Stimulated activated CD4-positive, alpha-beta T cell treated with anti-CD3 and anti-CD28 coated beads, Interleukin-2, amount 100 ng/mL, for 48 hours (primary cell): Measurements from ENCODE around the gene RECQL.
A peak's percentile ranks its signal among the peaks of the same experiment; 100 is the strongest.
"Not testable (repeated sequence)": the region's sequence is repeated elsewhere in the genome, so short reads cannot be mapped to it uniquely, and the experiment has no call there.

Experiments
- DNase-seq, 2 donors: peaks; one replicate each; pipeline ENCODE4 v3.0.0-alpha.2; 2020

RECQL gene

DNA sequence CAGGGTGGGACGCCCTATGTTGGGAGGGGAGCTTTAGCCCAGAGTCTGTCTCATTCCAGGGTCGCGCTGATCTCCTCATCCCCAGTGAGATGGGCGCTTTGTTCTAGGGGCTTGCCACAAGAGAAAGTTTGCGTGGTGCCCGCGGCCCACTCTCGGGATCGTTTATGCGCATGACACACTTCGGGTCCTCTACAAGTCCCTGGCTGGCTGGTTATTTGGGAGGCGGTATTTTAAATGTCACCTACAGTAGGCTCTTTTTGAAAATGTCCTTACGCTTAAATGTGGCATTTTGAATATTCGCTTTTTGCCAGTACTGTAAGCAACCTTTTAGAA, 695 bp upstream of the RECQL start:
- peak; percentile 17 to 25 for DNase-seq

DNA sequence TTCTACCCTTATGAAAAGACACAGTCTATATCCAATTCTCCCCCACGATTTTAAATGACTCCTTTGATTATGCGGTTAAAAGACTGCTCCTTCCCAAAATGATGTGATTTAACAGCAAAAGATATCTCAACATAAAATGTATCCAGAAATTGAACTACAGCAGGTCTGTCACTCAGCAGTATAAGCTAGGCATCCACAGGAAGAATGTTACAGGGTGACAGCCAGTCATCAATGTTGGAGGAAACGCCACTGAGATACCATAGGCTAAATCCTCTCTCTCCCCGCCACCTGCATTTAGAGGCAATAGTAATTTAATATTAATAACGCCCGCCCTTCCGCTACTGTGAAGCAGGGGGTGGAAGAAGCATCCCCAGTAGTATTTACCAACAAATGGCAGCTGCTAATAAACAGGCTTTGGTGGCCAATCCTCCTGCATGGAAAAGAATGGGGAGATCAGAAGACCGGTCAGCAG, 613 bp downstream of the RECQL start:
- DNase-seq = no peak

DNA sequence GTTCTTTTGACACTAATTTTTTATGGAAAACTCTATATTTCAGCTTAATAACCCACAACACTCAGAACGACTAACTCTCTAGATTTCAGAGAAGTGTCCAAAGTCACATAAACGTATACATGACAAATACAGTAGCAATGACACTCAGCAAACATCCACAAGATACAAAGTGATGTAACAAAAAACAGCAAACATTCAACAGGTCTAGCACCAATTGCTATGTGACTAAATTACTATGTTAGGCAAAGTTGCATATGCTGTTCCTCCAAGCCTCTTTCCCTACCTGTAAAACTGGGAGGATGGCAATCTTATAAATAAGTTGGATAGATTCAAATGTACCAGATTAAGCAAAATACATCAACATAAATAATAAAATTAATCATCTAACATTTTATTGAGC, 1.7 kb downstream of the RECQL start:
- no peak for DNase-seq

DNA sequence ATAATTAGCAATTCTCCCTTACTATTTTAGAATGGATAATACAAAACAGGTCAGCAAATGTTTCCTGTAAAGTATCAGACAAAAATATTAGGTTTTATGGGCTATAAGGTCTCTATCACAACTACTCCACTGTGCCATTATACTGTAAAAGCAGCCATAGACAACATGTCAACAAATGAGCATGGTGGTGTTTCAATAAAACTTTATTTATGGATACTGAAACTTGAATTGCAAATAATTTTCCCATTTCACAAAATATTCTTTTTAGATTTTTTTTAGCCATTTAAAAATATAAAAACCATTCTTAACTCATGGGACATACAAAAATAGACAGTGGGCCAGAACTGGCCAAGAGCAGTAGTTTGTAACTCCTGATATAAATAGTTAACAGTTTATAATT, 15.4 kb downstream of the RECQL start:
- no peak for DNase-seq

DNA sequence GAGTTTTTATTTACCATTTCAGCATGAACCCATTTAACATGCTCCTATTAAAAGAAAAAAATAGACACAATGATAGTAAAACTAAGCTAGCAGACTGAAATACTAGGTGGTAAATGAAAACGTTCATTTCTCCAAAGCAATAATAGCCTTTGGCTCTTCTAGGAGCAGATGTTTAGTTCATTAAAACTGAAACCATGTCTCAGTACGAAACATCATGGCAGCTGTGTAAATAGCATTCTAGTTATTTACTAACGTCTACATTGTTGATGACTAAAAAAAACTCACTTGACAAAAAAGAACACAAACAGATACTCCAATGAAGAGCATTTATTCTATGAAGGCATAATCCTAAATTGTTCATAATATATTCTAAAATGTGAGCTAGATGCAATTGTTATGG, 17.9 kb downstream of the RECQL start:
- no peak for DNase-seq

DNA sequence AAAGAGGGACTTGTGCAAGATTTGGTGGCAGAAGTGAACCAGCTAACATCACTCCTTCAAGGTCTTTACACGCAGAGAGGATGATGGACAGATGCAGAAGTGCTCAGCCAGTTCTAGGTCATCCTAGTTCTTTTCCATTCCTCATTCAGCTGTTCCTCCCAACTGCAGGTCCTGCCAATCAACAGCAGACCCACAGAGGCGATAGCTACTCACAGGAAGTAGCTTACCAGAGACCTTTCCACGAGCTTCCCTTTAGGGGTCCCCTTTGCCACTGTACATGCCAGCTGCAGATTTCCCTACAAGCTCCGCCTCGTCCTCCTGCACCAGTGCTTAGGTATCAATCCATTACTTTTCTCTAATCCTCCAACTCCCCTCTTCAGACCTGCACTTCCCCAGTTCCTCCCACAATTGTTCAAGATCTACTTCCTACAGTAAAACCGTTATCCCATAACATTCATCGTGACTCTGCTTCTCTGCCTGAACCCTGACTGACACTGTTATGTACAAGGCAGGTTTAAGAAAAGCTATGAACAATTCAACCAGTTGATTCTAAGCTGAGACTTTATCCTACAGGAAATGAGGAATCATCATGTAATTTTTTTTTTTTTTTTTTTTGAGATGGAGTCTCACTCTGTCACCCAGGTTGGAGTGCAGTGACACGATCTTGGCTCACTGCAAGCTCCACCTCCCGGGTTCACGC, 22.5 kb downstream of the RECQL start:
- no peak for DNase-seq

DNA sequence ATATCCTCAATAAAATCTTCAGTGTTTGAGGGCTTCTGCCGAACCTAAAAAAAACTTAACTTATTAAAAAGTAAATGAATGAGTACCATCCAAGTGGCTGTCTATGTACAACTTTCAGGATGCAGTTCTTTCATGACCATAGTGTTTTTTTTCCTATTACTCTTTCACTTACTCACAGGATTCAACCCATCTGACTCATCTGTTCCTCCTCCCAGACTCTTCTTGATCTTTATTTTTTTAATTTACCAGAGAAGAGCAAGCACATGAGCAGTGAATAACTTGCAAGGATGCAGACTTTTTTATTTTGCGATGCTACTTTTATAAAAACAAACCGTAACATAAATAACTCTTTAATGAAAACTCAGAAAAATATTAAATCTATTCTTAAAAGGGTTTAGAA, 24.5 kb downstream of the RECQL start:
- no peak for DNase-seq

DNA sequence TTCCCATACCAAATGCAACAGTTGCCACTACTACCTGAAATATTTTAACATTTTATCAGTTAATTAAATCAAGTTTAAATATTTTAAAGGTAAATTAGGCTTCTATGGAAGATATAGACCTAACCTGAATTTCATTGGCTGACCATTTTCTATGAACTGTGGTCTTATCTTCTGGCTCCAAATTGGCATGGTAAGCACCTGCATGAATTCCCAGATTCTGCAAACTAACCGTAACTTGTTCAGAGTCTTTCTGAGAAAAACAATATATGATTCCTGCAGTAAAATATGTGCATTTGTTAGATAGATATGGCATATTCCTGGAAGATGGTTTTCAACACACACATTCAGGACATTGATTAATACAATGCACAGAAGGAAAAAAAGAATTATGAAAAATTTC, 25.9 kb downstream of the RECQL start:
- no peak for DNase-seq

DNA sequence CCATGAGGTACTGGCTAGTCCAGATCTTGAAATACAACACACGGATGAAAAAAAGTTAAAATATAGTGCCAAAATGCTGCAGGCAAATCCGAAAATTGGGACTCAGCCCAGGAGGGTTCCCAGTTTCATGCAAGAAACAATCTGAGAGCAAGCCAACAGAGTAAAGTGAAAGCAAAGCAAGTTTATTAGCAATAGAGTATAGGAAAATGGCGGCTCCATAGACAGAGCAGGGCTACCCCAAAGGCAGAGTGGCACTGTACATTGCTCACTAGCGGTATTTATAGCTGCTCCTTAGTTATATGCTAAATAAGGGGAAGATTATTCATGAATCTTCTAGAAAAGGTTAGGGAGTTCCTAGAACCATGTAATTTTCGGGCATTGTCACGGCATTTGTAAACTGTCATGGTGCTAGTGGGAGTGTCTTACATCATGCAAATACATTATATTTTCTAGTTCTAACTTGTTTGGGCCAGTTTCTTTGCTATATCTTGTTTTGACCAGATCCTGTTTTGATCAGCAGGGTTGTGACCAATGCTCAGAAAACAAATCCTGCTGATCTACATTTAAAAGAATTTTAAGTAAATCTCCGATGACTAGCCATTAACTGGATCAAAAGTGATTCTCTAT, 29.1 kb downstream of the RECQL start:
- no peak for DNase-seq

DNA sequence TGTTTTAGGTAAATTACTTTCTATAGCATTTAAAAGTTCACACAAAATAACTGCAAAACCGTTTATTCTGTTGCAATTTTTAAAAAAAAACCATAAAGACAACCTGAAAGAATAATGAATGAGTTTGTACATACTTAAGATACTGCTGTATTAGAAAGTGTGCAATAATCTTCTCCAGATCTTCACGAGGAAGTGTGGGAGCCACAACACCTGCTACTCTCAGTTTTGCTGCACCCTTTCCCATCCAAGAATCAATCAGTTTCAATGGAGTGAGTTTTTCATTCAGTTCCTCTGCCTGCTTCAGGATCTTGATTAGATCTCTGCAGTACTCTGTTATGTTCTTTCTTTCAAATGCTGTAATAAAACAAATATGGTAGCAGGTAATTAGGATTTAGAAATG, 30.1 kb downstream of the RECQL start:
- DNase-seq = no peak

DNA sequence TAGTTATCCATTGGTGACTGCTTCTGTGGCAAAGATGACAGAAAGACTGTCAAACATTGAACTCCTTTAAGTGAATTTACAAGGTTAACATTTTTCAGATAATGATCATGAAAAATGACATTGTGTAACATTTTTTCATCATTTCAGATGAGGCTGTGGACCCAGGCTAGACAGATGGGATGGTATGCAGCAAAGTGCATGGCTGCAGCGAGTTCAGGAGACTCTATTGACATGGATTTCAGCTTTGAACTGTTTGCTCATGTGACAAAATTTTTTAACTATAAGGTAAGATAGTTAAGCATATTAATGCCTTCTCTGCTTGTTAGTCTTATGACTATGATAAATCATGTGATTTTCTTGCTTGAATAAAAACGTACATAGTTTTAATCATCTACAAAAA, 34.1 kb downstream of the RECQL start:
- DNase-seq = not testable (repeated sequence)

DNA sequence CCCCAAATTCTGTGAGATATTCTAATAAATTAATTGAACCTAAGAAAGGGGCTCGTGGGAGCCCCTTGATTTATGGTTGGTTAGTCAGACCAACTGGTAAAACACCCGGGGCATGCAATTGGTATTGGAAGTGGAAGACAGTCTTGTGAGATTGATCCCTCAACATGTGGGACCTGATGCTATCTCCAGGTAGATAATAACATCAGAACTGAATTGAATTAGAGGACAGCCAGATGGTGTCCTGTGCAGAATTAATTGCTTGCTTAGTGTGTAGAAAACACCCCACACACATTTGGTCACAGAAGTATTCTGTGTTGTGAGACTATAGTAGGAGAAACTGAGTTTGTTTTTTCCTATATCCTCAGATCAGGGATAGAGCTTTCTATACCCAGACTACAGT, 42.0 kb downstream of the RECQL start:
- DNase-seq = no peak

DNA sequence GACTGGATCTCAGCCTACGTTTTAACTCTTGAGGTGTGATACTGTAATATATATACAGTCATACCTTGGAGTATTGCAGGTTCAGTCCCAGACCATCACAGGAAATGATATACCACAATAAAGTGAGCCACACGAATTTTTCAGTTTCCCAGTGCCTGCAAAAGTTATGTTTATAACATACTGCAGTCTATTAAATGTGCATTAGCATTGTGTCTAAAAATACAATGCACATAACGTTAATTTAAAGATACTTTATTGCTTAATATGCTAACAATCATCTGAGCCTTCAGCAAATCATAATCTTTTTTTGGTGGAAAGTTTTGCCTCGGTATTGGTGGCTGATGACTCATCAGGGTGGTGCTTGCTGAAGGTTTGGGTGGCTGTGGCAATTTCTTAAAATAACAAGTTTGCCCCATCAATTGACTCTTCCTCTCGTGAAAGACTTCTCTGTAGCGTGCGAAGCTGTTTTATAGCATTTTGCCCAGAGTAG, 45.1 kb downstream of the RECQL start:
- DNase-seq = peak; percentile 11 to 35

DNA sequence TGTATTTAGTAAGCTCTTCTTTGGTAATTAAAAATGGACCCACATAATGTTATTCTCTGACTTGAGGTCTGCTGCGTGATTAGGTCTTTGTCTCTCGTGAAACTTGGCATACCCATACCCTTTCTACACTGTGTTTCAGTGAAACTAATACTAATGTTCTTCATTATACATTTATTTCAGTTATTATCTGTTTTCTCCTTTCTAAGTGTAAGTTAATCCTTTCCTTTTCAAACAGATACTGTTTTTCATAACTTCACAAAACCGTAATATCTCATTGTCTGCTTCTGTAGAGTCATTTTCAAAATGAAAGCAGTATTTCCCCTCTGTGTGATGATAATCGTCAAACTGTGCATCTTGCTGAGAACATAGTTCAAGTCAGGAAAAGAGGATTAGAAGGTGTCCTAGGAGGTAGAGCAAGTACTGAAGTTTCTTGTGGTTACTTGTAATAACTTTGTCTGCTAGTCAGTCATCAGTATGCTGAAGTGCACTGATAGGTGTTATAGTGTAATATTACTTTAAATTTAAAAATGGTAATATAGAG, 48.1 kb downstream of the RECQL start:
- no peak for DNase-seq

DNA sequence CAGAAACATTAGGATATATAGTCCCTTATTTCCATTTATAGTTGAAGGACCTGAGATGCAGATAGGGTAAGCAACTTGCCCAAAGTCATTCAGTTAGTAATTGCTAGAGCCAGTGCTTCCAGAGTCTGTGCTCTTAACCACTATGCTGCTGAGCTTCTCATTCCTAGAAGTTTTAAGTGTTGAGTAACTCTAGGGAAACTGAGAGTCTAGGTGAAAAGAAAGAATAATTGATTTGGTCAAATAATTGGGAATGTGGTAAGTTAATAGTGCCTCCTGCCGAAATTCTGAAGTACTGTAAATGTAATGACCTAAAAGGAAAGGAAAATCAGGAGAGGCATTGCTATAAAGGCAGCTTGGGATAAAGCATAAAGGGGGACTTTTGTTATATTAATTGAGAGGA, 49.9 kb downstream of the RECQL start:
- DNase-seq = no peak

DNA sequence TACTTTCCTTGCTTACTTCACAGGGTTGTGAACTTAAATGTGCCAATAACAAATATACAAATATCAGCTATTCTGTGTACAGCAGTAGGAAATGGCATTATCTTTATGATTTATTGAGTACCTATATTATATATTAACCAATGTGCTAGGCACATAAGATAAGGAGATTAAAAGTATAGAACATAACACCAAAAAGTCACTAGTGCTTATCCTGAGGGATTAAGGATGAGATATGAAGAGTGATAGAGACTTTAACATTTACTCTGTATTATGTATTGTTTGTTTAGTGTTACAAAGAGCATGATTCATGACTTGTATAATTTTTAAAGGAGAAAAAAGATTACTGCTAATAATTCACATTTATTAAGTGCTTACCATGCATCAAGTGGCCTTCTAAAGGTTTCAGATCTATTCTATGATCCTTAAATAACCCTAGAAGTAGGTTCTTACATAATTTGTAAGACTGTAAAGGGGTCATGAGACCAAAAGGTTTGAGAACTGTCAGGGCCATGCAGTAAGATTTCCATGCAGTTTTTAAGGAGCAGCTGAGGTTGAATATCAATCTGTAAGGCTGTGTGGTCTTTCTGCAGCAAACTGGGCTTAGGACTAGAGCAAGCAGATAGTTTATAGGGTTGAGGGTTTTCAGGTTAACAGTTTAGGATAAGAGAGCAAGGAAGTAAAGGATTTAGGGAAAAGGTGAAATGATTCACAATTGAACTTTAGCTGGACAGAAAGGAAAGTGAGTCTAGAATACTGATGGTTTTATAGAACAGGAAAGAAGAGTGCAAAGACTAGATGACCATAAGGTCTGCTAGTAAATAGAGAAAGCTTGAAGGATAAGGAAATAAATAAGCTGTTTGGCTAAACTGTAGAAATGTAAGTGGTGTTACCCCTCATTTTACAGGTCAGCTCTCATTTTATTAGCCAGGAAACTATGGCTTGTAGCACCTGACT, 57.0 kb downstream of the RECQL start:
- no peak for DNase-seq

DNA sequence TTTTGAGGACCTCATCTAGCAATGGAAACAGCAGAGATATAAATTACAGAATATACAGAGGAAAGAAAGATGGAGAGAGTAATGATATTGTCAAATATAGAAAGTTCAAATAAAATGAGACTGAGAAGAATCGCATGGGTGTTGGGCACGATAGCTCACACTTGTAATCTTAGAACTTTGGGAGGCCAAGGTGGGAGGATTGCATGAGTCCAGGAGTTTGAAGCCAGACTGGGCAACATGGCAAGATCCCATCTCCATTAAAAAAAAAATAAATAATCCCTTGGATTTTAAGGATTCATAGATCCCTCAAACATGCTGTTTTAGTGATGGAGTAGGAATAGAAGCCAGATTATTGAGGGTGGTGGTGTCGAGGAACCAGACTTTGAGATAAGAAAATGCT, 62.1 kb downstream of the RECQL start:
- DNase-seq = no peak

DNA sequence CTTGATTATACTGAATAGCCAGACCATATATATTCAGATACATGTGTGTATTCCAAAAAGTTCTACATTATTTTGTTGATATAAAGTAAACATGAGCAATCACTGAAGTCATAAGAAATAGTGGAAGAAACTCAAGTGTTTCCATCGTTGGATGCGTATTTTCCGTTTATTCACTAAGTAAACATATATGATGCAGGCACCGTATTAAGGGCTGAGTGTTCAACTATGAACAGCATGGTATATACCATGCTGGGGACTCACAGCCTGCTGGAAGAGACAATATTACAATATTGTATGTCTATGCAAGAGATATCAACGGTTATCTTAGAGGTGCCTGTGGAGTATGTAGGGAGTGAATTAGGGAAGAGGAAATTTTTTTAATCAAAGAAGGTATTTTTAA, 62.8 kb downstream of the RECQL start:
- no peak for DNase-seq

DNA sequence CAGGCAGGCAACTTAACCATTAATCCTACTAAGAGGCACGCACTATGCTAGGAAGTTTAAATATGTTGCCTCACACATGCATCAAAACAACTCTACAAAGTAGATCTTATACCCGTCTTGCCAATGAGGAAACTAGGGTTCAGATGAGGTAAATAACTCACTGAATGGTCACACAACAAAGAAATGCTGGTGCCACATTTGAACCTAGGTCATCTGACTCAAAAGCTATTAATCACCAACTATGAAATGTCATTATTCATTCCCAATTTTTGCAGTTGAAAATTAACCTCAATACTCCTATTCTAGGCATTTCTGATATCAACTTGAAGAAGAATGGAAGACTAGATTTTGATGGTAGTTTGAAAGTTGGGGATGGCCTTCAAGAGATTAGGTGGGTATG, 66.7 kb downstream of the RECQL start:
- no peak for DNase-seq

DNA sequence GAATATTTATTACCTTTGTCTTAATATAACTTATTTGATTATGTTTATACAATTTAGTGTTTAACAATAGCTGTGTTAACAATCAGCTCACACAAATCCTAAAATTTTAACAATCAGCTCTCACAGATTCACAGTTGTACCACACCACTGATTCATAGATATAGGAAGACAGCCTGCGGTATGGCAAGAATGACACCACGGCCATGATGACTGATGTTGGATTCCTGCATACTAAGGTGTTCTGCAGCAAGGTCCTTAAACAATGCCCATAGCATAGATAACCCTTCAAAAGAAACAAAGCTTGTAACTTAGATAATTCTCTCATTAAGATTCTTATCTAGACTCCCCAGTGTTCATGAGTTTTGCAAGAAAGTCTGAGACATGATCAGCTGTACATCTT, 67.9 kb downstream of the RECQL start:
- no peak for DNase-seq

DNA sequence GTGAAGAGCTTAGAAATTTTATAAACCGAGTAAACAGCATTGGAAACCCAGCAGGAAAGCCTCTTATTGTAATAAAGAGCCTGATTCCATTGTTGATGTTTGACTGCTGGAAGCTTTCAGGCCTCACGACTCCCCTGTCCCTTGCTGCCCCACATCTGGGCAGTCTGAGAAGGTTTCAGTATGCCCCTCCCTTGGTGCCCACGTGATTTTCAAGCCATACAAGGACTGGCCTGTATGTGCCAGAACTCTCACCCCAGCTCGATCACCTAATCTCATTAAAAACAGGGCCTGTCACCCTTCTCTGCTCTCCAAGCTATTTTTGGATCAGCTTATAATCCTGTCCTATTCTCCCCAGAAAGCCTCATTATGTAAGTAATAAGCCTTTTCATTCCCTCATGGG, 71.4 kb downstream of the RECQL start:
- DNase-seq = no peak

DNA sequence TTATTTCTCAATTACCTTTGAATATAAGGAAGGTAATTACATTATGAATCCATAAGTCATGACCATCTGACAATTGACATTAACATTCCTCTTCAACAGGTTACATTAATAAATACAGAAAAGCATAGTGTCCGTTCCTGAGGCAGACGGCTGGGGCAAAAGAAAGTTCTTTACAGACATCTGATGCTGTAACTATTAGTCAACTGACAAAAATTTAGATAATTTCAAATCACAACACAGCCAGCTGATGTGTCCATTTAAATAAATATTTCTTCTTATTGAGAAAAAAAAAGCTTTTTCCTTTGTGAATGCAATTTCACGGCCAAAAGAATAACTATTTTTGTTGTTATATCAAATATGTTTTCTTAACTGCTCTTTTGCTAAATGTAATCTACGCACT, 73.2 kb downstream of the RECQL start:
- DNase-seq = no peak

DNA sequence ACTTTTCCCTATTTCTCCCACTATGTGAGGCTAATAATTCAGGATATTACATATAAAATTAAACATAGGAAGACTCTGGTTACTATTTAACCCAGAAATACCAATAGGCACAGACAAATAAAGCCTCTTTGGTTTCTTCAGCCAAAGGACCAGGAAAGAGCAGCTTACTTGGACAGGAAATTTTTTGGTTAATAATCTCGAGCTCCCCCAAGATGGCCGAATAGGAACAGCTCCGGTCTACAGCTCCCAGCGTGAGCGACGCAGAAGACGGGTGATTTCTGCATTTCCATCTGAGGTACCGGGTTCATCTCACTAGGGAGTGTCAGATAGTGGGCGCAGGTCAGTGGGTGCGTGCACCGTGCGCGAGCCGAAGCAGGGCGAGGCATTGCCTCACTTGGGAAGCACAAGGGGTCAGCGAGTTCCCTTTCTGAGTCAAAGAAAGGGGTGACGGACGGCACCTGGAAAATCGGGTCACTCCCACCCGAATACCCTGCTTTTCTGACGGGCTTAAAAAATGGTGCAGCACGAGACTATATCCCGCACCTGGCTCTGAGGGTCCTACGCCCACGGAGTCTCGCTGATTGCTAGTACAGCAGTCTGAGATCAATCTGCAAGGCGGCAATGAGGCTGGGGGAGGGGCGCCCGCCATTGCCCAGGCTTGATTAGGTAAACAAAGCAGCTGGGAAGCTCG, 82.3 kb downstream of the RECQL start:
- not testable (repeated sequence) for DNase-seq
